Ecto neural progenitor cell (in vitro differentiated cells): ENCODE results near the gene ROR2.
A peak's percentile ranks its signal among the peaks of the same experiment; 100 is the strongest.

Experiments used
- DNase-seq: peaks from one replicate; pipeline ENCODE4 v3.0.0-alpha.2; 2018; ENCODE audit warnings: low spot score

ROR2 gene

DNA sequence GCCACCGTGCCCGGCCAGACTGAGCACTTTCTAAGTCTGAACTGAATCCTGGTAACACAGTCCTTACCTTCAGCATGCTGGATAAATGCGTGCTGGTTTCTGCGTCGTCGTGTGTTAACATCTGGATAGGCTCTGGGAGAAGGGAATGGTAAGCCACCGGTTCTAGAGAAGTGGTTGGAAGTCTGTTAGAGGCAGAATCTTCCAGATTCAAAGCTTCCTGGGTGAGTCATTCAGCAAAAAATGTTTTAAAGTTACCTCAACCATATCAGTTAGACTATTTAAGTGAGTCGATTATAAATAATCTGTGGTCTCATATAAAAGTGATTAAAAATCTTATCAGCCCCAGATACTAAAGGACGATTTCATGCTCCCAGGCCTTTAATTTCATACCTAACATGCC, 269.9 kb downstream of the ROR2 start:
- DNase-seq: no peak

DNA sequence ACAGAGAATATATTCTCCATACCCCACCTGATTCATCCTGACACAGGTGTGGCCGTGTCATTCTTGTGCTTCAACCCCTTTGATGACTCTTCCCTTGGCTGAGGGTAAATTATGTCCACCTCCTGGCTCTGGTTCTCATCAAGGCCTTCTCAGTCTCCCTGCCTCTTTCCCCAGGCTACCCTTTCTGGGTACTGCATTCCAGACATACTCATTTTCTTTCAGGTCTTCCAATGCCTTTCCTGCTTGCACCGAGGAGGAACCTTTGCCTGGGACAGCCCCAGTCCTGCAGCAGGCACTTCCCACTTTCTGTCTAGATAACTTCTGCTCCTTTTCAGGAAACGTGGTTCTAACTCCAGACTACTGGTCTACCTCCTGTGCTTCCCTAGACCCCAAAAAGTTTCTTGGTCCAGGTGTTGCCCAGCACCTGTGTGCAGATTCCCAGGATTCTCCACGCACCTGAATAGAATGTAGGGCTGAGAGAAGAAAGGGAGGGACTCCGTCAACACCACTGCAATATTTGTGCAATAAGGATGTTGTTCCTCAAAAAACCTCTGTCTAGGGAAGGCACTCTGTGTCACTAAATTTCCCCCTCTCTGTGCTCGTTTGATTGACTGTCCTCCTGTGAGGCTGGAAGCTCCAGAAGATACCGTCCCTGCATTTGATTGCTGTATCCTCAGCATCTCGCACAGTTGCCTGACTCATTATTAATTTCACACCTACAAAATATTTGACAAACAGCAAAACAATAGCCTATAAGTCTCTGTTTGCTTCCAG, 271.0 kb downstream of the ROR2 start:
- no peak for DNase-seq

DNA sequence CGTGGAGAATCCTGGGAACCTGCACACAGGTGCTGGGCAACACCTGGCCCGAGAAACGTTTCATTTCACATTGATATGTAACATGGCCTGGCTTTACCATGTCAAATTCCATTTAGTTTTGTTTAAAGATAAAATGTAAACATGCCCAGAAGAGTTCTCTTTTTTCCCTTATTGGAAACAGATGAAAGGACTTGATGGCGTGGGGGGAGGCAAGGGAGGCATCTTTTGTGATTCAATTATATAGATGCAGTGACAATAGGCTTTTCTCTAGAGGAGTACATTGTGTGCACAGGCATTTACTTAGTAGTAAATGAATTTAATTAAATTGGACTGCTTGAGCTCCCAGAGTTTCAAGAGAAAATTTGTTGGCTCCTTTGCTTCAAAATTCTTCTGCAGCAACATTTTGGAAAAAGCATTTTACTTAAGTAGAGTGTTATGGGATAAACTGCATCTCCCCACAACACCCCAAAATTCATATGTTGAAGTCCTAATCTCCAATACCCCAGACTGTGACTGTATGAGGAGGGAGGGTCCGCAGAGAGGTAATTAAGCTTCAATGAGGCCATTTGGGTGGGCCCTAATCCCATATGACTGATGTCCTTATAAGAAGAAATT, 272.1 kb downstream of the ROR2 start:
- DNase-seq: no peak

DNA sequence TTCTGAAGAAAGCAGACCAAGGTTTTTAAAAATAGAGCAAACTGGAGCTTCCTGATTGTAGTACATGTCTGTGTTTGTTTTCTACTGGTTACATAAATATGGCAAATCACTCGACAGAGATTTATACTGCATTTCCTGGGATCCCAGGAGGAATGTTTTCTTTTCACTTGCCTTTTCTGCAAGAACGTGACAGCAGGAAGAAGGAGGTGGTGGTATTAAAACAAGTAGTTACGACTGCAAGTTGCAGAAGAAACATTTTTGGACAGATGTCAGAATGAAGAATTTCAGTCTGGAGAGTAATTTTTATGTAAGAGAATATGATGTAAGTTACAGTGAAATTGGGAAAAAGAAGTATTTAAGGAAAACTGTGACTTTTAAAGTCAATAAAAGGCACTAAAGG, 272.7 kb downstream of the ROR2 start:
- no peak for DNase-seq

DNA sequence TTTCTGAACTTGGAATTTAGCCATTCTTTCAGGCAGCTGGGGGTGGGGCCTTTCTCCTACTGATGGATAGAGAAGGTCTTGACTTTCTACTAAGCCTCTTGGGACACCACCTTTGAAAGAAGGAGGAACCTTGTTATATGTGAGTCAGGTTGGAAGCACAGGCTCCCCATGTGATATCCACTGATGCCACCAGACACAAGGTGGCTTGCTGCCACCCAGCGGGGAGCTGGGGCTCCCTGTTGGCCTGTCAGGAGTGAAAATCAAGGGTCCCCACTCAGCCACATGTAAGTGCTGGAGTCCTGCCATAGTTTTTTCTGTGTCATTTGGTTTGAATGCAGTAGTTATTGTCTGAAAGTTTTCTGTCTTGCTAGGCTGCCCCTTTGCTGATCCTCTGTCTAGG, 274.0 kb downstream of the ROR2 start:
- no peak for DNase-seq

DNA sequence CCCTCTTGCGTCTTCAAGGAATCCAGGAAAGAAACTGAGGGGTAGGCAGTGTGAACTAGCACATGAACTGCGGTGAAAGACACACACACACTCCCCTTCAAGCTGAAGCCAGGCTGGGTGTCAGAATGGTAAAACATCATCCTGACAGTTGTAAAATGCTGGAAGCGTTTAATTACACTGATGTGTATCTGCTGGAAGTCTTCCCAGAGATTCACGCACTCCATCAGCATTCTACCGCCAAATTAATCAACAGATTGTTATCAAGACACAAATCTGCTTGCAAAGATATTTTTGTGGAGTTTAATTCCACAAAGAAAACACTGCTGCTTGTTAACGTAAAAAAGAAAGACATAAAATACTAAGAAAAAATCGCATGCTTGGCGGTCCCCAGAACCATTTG, 285.4 kb downstream of the ROR2 start:
- no peak for DNase-seq

DNA sequence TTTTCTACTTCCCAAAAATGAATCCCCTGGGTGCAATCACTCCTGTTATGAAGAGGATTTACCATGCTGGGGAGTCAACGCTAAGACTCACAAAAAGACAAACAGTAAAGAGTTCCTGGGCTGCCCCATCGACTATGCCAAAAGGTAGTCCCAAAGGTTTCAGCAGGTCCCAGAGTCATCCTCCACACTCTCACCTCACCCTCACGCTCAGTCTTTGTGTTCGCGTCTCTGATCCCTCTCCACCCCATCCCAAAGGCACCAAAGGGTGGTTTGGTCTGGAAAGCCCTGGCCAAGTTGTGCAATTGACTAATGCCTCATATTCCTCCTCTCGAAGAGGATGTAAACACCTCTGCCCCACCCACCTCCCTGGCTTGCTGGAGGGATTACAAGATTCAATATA, 286.2 kb downstream of the ROR2 start:
- DNase-seq: no peak

DNA sequence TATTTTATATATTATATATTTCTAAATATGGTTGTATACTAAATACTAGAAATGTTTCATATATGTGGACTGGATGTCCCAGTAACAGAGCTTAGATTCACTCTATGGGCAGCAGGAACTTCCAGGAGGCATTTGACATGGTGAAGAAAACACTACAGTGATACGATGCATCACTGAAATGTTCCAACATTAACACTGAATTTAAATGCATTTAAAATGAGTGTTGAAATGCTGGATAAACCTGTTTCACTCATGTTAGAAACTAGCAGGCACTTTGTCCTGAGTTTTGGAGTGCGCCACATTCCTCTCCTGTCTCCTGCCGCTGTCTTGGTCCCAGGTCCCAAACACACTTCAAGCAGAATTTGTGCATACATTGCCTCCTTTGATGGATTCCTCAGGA, 288.6 kb downstream of the ROR2 start:
- no peak for DNase-seq

DNA sequence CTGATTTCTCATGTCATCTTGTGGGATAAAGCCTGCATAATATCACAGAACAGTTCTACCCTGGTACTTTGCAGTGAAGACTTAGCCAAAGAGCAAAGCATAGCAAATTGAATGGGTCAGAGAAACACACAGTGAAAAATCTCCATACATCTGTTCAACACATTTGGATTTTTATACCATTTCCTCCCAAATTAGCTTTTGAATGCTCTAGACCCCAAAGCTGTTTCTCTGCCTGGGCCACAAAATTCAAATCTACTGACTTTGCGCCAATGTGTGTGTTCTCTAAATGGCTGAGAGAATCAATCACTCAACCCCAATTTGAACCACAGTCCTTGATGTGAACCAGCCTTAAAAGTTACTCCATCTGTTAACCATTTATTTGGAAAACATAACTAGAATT, 289.5 kb downstream of the ROR2 start:
- DNase-seq: no peak

DNA sequence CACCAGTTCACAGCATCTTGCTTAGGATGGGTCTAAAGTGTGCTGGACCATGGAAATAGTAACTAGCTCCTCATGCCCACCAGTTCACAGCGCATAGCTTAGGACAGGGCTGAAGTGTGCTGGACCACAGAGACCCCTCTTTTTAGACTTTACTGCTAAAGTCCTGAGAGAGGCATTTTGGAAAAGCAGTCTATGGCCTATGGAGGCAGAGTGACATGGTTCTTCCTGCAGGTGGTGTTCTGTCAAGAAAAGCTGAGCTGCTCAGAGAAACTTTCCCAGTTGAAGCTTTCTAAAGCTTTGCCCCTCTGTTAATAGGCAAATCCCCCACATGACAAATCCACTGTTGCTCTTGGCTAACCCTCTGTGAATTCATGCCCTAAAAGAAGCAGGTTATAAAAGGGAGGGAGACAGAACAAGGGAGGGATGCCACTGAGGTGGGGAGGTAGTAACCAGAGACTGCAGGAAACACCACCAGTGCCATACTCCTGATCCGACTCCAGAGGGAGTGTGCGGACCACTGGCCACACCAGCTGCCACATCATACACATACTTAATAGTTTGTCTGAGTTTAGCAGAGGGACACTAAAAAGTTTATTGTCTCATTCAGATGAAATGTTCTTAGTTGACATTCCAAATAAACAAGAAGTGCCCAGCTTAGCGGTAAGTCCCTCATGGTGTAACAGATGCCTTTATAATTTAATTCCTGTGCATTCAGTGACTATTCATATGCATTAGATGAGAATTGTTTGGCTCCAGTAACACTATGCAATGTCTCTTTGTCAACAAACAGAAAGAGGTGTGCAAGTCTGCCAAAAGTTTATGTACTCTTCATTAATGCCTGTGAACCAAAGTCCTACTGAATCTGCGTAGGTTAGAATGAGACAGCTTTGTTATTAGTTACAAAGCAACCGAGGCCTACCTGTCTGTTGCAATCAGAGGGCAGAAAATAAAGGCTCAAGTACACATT, 290.2 kb downstream of the ROR2 start:
- peak; percentile 59 for DNase-seq

DNA sequence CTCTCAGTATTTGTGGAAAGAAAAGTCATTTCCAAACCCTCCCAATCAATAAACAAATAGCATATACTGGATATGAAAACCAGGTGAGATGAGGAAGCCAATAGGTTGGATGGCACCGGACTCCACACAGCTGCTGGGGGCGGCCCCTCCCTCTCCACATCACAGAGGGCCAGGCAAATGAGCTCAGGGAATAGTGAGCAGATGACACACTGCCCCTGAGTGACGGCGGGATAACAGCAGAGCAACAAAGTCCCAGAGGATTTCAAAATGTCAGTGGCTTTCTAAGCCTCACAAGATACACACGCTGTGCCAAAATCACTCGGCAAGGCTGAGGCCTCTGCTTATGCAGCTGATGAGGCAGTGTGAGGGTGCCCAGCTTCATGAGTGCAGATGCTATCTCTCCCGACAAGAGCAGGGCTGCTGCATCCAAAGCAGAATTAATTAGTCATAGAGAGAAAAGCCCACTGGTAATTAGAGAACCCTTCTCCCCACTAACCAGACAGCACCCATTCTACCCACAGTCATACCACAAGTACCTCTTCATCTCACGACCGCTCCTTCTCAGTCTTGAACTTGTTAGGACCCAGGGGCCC, 291.4 kb downstream of the ROR2 start:
- no peak for DNase-seq

DNA sequence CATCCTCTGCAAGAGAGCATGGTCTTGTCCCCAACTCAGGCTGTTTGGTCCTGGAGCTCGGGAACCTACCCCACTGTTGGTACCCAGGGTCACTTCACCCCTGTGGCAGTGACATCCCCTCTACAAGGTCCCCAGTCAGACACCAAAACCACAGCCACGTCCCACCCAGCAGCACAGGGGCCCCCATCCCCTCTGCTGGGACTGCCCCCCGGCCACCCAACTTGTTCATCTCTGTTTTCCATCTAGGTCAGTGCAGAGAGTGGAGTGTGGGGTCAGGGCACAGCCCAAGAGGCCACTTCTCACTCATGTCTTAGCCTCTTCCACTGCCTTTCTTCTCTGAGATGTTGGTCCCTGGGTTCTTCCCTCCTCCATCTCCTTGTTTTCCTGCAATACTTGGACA, 292.5 kb downstream of the ROR2 start:
- DNase-seq: no peak

DNA sequence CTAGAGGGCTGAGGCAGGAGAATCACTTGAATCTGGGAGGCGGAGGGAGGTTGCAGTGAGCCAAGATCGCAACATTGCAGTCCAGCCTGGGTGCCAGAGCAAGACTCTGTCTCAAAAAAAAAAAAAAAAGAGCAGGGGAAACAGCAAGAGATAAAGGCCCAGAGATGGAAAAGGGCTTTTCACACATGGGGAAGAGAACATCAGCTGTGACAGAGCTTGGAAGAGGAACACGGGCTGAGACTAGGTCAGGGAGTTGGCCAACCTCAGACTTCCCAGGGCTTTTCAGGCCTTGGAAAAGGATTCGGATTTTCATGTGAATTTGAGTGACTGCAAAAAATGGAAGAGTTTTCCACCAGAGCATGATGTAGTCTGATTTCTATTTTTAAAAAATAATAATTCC, 294.4 kb downstream of the ROR2 start:
- DNase-seq: no peak

DNA sequence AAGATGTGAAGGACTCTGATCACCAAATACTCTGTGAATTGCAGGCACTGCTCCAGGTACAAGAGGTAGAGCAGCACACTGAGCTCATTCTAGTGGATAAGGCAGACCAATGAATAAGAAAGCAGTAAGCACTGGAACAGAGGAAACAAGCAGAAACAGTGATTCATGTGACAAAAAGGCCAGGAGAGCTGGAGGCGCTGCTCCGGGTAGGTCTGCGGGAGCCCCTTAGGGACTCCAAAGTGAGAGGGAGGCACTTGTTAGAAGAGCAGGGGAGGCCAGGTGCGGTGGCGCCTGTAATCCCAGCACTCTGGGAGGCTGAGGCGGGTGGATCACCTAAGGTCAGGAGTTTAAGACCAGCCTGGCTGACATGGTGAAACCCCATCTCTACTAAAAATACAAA, 294.8 kb downstream of the ROR2 start:
- no peak for DNase-seq

DNA sequence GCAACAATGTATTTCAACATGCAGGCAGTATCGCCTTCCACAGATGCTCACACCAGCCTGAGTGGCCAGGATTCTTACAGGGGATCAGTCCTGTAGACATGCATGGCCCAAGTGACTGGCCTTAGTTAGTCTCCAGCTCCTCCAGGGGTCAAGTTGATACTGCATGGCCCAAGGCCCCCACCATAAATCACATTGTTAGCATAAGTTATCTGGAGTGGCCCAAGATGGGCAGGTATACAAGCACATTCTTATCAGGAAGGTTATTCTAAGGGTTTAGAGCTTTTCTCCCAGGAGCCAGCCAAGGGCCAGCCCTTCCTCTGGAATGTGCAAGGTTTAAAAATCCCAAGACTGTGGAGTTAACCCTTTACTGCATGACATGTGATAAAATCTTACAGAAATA, 295.5 kb downstream of the ROR2 start:
- no peak for DNase-seq

DNA sequence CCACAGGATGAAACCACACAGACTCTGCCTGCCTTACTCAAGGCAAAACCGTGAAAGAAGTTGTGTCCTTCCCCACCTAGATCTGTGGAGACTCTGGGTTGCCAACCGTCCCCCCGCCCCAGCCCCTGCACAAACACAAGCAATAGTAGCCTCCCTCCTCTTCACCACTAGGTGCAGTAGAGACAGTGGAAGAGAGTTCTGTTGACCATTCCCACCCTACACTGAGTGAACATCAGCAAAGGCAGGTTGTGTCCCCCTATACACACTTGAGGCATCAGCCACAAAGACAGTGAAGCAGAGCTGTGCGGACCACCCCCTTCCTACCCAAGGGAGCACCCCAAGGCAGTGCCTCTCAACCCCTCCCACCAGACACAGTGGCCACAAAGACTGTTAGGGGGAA, 302.7 kb downstream of the ROR2 start:
- no peak for DNase-seq

DNA sequence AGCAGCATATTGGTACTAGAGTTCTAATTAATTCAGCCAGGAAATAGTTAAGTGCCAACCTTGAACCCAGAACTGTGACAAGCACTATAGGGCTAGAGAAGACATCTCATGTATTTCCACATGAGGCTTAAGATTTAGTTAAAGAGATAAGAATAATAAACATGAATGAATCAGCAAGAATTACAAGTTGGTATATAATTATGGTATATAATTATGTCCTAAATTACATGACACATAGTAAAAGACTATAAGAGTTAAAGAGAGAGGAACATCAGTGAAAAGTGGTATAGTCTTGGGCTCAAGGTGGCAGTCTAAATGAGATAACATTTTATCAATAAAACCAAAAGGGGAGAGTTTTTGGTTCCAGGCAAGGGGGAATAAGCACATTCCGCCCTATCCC, 303.3 kb downstream of the ROR2 start:
- DNase-seq: no peak

DNA sequence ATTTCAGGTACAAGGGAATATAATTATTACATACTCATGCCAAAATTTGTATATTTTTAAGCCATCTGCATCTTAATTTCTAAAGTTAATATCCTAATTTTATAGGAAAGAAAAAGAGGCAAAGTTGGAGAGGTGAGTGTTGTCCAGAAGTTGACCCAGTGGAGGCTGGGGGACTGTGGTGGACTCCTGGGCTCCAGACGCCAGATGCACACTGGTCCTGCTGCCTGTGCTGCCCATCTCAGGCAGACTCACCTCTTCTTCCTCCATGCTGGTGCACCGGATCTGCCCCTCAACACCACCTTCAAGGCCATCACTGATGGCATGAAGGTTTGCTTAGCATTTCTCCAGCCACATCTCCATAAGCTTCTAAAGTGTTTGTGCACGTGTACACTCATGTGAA, 305.6 kb downstream of the ROR2 start:
- DNase-seq: no peak

DNA sequence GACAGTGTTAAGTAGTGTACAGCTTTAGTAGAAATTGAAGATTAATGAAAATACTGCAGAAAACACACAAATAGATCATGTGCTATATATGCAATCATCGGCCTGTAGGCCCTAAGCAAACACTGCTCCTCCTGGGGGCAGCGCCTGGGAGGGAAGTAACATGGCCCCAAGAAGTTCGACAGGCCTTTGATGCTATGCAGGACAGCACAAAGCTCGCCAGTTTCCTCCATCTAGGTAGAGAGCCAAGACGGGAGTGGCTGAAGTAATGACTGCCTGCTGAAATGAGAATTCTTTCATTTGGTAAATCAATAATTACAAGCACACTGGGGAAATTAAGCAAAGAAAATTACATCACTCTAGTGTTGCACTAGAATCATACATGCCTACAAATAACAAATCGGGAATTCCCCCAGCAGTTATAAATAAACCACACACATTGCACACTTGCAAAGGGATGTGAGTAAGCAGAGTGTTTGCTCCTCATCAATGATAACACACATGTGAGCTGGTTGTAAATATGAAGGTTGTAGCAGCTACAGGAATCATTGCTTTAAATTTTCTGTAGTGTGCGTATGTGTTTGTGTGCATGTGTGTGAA, 306.4 kb downstream of the ROR2 start:
- DNase-seq: no peak

DNA sequence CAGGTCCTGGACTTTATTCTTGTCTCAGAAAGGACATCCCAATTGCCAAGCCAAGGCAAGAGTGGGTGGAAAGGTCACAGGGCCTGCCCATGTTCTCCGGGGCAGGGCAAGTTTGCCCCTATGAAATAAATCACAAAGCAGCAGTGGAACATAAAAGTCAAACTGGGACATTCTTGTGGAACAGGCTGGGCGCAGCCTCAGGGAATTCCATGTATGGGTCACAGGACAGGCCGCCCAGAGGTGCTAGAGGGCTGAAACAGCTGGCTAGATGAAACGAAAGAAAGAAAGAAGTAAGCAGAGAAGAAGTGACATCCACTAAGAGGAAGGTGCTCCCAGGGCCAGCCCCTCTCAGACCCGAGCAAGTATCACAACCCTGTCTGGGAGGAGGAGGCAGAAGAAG, 307.3 kb downstream of the ROR2 start:
- no peak for DNase-seq

DNA sequence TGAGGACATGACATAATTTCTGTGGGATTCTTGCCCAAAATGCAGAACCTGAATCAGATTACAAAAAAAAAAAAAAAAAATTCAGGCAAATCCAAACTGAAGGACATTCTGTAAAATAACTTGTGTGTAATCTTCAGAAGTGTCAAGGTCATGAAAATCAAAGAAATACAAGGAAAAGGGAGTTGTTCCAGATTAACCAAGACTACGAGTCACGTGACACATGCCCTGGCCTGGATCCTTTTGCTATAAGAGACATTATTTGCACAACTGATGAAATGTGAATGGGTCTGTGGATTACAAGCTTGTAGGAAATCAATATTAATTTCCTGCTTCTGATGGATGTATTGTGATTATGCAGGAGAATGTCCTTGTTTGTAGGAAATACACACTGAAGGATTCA, 309.6 kb downstream of the ROR2 start:
- no peak for DNase-seq

DNA sequence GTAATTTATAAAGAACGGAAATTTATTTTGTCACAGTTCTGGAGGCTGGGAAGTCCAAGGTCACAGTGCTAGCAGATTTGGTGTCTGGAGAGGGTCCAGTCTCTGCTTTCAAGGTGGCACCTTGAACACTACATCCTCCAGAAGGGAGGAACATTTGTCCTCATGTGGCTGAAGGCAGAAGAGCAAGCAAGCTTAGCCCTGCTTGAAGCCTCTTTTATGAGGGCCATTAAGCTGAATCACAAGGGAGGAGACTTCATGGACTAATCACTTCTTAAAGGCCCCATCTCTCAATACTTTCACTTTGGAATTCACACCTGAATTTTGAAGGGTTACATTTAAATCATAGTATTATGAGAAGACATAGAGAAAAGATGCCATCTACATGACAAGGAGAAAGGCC, 311.0 kb downstream of the ROR2 start:
- DNase-seq: no peak
